T-helper 1 cell (primary cell): Measurements from ENCODE around the gene RGL1.

Experiments
- DNase-seq, 5 donors: peaks; one replicate each; pipeline ENCODE4 v3.0.0-alpha.2; 2012 to 2020

RGL1 gene

DNA sequence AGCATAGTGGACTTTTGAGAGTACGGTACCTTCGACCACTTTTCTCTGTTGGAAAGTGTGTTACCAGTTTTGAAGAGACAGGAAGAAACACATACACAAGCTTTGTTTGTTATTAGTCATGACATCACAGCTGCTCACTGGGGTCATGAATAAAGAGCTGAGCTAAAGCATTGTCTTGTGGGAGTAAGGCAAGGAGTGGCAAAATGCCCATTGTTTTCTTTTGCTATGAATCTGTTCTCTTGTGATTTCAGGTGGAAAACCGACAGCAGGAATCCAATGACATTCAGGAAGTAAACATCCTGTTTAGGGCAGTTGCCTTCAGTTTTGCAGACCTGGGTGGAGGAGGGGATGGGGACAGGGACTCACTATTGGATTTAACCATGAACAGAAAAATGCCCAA lies 66.2 kb downstream of the RGL1 start:
- DNase-seq: no peak

GRCh38 chr1:183871601-183872000 lies 66.7 kb downstream of the RGL1 start:
- DNase-seq: no peak

DNA sequence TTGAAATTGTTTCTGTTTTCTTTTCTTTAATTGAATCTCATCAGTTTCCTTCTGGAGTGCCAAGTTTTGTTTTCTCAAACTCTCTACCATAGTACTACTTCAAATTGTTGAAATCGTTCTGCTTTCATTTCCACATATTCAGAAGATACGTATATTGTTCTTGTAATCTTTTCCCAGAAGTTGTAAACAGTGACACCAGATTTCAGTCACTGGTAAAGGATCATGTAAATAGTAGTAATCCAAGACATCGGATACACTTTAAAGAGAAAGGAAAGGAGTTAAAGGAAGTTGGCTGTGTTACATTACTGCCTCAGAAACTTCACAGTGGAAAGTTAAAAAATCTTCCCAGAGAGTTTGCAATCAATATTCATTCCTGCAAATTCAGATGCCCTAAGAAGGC lies 67.5 kb downstream of the RGL1 start:
- no peak for DNase-seq

- DNase-seq: peak in 1 of 5 donors; percentile 39
Measured at GRCh38 chr1:183873642-183874041, 68.7 kb downstream of the RGL1 start.

- no peak for DNase-seq
Measured at GRCh38 chr1:183876309-183876708, 71.4 kb downstream of the RGL1 start.

DNA sequence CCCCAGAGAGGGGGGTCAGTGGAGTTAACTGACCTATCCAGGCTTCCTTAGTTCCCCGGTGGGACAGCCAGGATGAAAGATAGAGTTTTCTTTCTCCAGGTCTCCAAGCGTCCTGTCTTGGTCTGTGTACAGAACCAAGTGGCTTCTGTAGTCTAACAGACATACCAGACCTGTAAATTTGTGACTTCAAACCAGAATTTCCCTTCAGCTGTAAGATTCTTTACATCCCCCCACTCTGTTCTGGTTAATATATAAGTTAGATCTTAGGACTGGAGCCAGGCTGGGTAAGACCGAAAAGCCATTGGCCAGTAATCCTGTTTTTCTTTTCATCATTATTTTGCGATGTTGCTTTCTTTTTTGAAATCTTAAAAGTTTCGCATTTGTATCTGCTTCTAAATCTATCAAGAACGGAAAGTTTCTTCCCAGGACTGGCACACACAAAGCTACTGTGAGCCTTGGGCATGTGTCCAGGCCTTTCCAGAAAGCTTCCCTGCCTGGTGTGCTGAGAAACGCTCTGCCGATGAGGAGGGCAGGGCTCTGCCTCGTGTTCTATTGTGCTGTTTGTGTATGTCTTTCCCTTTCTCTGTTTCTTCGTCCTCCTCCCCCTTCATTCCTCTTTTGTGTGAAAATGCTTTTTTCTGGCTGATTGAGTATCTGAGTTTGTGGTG lies 72.3 kb downstream of the RGL1 start:
- no peak for DNase-seq

DNA sequence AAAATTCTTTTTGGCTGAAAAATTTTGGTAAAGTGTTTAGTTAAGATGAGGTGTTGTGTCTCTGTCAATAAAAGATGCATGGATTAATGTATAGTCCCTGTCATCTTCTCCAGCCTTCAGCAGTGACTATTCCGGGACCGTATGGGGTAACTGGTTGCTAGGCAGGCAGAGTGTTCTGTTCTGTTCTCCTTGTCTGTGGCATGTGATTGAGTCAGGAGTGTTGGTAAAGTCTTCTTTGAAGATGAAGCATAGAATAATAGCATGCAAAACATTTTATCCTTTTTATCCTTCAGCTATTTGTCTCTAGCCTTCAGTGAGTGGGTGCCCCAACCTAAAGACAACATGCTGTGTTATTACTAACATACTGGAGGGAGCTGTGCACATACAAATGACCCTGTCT lies 74.6 kb downstream of the RGL1 start:
- no peak for DNase-seq

GRCh38 chr1:183879966-183880365 lies 75.0 kb downstream of the RGL1 start:
- no peak for DNase-seq

DNA sequence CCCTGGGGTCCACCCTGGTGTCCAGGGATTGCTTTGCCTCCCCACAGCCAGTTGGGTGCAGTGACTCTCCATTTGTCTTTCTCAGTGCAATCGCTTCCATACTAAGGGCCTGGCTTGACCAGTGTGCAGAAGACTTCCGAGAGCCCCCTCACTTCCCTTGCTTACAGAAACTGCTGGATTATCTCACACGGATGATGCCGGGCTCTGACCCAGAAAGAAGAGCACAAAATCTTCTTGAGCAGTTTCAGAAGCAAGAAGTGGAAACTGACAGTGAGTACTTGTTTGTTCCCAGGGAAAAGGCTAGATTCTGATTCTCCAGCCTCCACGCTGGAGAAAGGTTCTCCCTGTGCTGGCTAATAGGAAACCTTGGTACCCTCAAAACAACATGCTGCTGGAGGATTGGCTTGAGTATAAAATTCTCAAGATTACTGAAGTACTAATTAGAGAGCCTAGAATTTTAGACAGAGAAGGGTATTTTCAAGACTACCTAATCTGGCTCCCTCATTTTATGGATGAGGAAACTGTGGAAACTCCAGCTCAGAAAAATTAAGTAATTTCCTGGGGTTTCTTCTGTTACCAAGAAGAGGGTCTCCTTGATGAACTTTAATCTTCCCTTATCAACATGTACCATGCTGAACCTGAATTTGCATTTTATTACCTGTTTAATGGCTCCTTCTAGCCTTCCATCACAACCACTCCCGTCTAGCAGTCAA lies 75.8 kb downstream of the RGL1 start:
- no peak for DNase-seq

- DNase-seq: no peak
Measured at GRCh38 chr1:183881387-183882131, 76.6 kb downstream of the RGL1 start.

- DNase-seq: no peak
Measured at GRCh38 chr1:183882335-183883167, 77.6 kb downstream of the RGL1 start.

DNA sequence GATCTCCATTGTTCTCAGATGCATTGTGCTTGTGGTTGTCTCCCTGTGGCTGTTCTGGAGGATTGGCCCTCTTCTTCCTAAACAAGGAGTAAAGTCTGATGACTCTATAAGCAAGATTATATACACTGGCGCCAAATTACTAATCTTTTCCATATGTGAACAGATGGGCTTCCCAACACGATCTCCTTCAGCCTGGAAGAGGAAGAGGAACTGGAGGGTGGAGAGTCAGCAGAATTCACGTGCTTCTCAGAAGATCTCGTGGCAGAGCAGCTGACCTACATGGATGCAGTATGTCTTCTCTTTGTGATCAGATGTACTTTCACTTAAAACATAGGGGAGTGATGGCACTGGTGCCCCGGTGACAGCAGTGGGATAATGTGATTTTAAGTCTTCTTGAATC lies 78.7 kb downstream of the RGL1 start:
- no peak for DNase-seq

GRCh38 chr1:183884526-183884925 lies 79.6 kb downstream of the RGL1 start:
- DNase-seq: no peak

- DNase-seq: no peak
Measured at GRCh38 chr1:183885142-183885735, 80.3 kb downstream of the RGL1 start.

DNA sequence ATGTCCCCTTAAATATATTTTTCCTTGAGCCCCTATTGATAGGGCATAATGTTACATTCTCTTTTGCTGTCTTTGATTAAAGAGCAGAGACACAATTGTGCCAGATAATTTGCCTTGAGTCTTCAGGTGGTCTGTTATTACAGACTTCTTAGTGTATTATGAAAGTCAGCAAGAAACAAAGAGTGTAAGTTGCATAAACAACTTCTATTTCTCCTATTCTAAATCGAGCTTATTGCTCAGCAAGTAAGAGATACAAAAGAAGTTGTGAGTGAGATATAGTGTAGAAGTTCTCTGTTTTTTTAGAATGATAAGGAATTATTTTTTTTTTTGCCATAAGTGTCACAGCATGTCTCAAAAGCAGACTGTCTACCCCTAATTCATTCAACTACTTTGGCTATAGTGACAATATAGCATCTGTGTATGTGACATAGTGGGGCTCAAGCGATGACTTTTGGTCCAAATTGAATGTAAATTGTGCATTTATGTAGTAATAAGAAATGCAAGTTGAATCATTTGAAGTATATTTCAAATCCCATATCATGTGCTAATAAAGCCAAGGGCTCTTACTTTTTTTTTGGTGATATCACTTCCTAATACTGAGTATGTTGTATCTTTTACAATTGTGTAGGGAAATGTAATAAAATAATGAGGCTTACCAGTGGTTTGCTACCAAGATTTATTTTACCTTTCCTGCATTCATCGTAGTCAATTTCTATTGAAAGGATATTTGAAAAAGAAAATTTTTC lies 81.3 kb downstream of the RGL1 start:
- no peak for DNase-seq

GRCh38 chr1:183886853-183887252 lies 81.9 kb downstream of the RGL1 start:
- no peak for DNase-seq

GRCh38 chr1:183887826-183888819 lies 83.2 kb downstream of the RGL1 start:
- peak in 1 of 5 donors; percentile 27 for DNase-seq

GRCh38 chr1:183889095-183889494 lies 84.2 kb downstream of the RGL1 start:
- DNase-seq: no peak

GRCh38 chr1:183891158-183891856 lies 86.4 kb downstream of the RGL1 start:
- no peak for DNase-seq

- DNase-seq: no peak
Measured at GRCh38 chr1:183892351-183892793, 87.5 kb downstream of the RGL1 start.
